Prostate gland (tissue), 2 donors: Measurements from ENCODE around the gene RBM24. TPM values are rescaled to one million over a fixed set of nuclear protein-coding genes. Genes with fewer than 3 reads are reported as not detected.

Experiments used
- DNase-seq: peaks from one replicate; pipeline ENCODE4 v3.0.0-alpha.2; 2019; ENCODE audit warnings: low spot score
- H3K27ac ChIP-seq, 2 donors: fragments of 200-600 bp; sonication (generic); 2 replicates each; pipeline ENCODE4 v1.5.1; 2017 to 2019
- H3K27me3 ChIP-seq: fragments of 200-600 bp; sonication (generic); replicated peaks from 2 replicates; pipeline ENCODE4 v1.5.1; 2019; ENCODE audit not compliant: insufficient read depth
- H3K36me3 ChIP-seq, 2 donors: fragments of 200-600 bp; sonication (generic); 1 replicate in 1 of 2; 2 replicates in 1 of 2; pipeline versions ENCODE4 v1.5.1 to v1.8.1; 2017 to 2019
- H3K4me1 ChIP-seq: fragments of 200-600 bp; sonication (generic); replicated peaks from 2 replicates; pipeline ENCODE4 v1.5.1; 2019
- H3K4me3 ChIP-seq, 2 donors: fragments of 200-600 bp; sonication (generic); 2 replicates each; pipeline ENCODE4 v1.5.1; 2017 to 2019
- H3K9me3 ChIP-seq: fragments of 200-600 bp; sonication (generic); 2 replicates; pipeline ENCODE4 v1.5.1; 2017
- CTCF ChIP-seq, 4 experiments: fragments of 200-600 bp in 2 of 4; fragments of 450-650 bp in 2 of 4; sonication (generic) in 2 of 4; IDR thresholded peaks; 1 replicate in 3 of 4; 2 replicates in 1 of 4; pipeline ENCODE4 v1.5.1; 2016 to 2019; ENCODE audit warnings: antibody characterized with exemption in 4 of 4, mild to moderate bottlenecking in 2 of 4, moderate library complexity in 2 of 4
- POLR2A ChIP-seq: fragments of 450-650 bp; IDR thresholded peaks from one replicate; pipeline ENCODE4 v1.6.1; 2016; ENCODE audit warnings: antibody characterized with exemption, mild to moderate bottlenecking
- POLR2AphosphoS5 ChIP-seq: sonication (generic); formaldehyde crosslinking; IDR thresholded peaks from one replicate; pipeline ENCODE4 v1.6.1; 2017; ENCODE audit warnings: antibody characterized with exemption
- WGBS: methylation state at CpG from one replicate; pipeline ENCODE4 v1.1.5; 2018; 5-methylcytosine and 5-hydroxymethylcytosine counted together
- intact Hi-C: fragments of 100-400 bp; cut with DNase I; formaldehyde crosslinking; loops from one replicate; pipeline ENCODE4 v1.14.2; 2022
- total RNA-seq, 2 donors: library from RNA; depleted of rRNA; stranded (reverse); fragments of >200 nt; gene quantifications; one replicate each; pipeline ENCODE4 v1.1.0, GENCODE V29; 2016

Gene RBM24
- total RNA-seq, 2 donors from 2014 or later: 4.4 to 13.8 TPM

GRCh38 chr6:17283074-17283473 lies 1.9 kb downstream of the RBM24 start:
- 88% methylated on average over 4 of the region's 4 CpGs for WGBS
- no peak for DNase-seq
- H3K27me3 ChIP-seq: no peaks in the 10 kb centered on the region
- H3K4me1 ChIP-seq: no peaks in the 10 kb centered on the region
- no peaks in the 10 kb centered on the region for H3K36me3 ChIP-seq
- H3K4me3 ChIP-seq: peak overlapping the region; percentile 59 to 70
- intact Hi-C loops: loop anchor here (5.0 to 10.0 kb wide), 4 partner anchors 71 to 299 kb away; no protein-coding TSS in a partner anchor
- H3K9me3 ChIP-seq: no peaks in the 10 kb centered on the region
- H3K27ac ChIP-seq: peak overlapping the region in 1 of 2 donors; percentile 76
- no peak for TF ChIP-seq POLR2A

- H3K9me3 ChIP-seq: no peaks in the 10 kb centered on the region
- no peak overlapping the region for H3K4me3 ChIP-seq
- TF ChIP-seq POLR2A: no peak
- TF ChIP-seq POLR2AphosphoS5: peak; percentile 66
- no peaks in the 10 kb centered on the region for H3K36me3 ChIP-seq
- no peaks in the 10 kb centered on the region for H3K27me3 ChIP-seq
- intact Hi-C loops: loop anchor here (10.0 kb wide), 1 partner anchor 125 kb away; no protein-coding TSS in a partner anchor
- WGBS: 66% methylated on average over 13 of the region's 13 CpGs
- DNase-seq: peak; percentile 5
- no peaks in the 10 kb centered on the region for H3K4me1 ChIP-seq
- peak overlapping the region; percentile 7 to 46 for H3K27ac ChIP-seq
Measured at GRCh38 chr6:17289630-17290061, 8.5 kb downstream of the RBM24 start.

- no peaks in the 10 kb centered on the region for H3K9me3 ChIP-seq
- no peak for DNase-seq
- intact Hi-C loops: no loop called here
- no peak for TF ChIP-seq CTCF (IDR thresholded peaks at IDR 0.05)
- no peak for TF ChIP-seq POLR2A
- TF ChIP-seq POLR2AphosphoS5: no peak
- H3K4me1 ChIP-seq: no peaks in the 10 kb centered on the region
- no peak overlapping the region for H3K4me3 ChIP-seq
- no peak overlapping the region for H3K27ac ChIP-seq
- no peaks in the 10 kb centered on the region for H3K36me3 ChIP-seq
- H3K27me3 ChIP-seq: no peaks in the 10 kb centered on the region
- 89% methylated on average over 17 of the region's 17 CpGs for WGBS
Measured at GRCh38 chr6:17291778-17292177, 10.6 kb downstream of the RBM24 start.

GRCh38 chr6:17292600-17293133 lies 11.5 kb downstream of the RBM24 start:
- Histone ChIP-seq H3K27ac (no peak overlapping the region), H3K36me3 (no peaks in the 10 kb centered on the region), H3K4me3 (no peak overlapping the region), H3K27me3 (no peaks in the 10 kb centered on the region), H3K9me3 (no peaks in the 10 kb centered on the region), H3K4me1 (no peaks in the 10 kb centered on the region)
- no peak for TF ChIP-seq POLR2AphosphoS5
- no peak for DNase-seq
- intact Hi-C loops: no loop called here
- WGBS: 82% methylated on average over 5 of the region's 5 CpGs

GRCh38 chr6:17293395-17293794 lies 12.2 kb downstream of the RBM24 start:
- intact Hi-C loops: no loop called here
- Histone ChIP-seq H3K36me3 (no peaks in the 10 kb centered on the region), H3K27ac (no peak overlapping the region), H3K4me3 (no peak overlapping the region), H3K27me3 (no peaks in the 10 kb centered on the region), H3K9me3 (no peaks in the 10 kb centered on the region), H3K4me1 (no peaks in the 10 kb centered on the region)
- WGBS: 92% methylated on average over 1 of the region's 1 CpG
- no peak for DNase-seq
- TF ChIP-seq CTCF (IDR thresholded peaks at IDR 0.05) (no peak), POLR2A (no peak), POLR2AphosphoS5 (no peak)

- intact Hi-C loops: no loop called here
- no peak for TF ChIP-seq CTCF (IDR thresholded peaks at IDR 0.05)
- no peak for TF ChIP-seq POLR2A
- no peak for TF ChIP-seq POLR2AphosphoS5
- no peaks in the 10 kb centered on the region for H3K9me3 ChIP-seq
- no peaks in the 10 kb centered on the region for H3K36me3 ChIP-seq
- no peak for DNase-seq
- no peak overlapping the region for H3K4me3 ChIP-seq
- H3K27me3 ChIP-seq: no peaks in the 10 kb centered on the region
- H3K27ac ChIP-seq: no peak overlapping the region
- no peaks in the 10 kb centered on the region for H3K4me1 ChIP-seq
- 51% methylated on average over 3 of the region's 3 CpGs for WGBS
Measured at GRCh38 chr6:17297271-17298080, 16.3 kb downstream of the RBM24 start.
